Effector CD4-positive, alpha-beta T cell (primary cell): Measurements from ENCODE around the gene ATP5F1D.
A peak's percentile ranks its signal among the peaks of the same experiment; 100 is the strongest.

ENCODE experiments used
- DNase-seq: peaks from one replicate; pipeline ENCODE4 v3.0.0-alpha.2; 2020

ATP5F1D gene

DNA sequence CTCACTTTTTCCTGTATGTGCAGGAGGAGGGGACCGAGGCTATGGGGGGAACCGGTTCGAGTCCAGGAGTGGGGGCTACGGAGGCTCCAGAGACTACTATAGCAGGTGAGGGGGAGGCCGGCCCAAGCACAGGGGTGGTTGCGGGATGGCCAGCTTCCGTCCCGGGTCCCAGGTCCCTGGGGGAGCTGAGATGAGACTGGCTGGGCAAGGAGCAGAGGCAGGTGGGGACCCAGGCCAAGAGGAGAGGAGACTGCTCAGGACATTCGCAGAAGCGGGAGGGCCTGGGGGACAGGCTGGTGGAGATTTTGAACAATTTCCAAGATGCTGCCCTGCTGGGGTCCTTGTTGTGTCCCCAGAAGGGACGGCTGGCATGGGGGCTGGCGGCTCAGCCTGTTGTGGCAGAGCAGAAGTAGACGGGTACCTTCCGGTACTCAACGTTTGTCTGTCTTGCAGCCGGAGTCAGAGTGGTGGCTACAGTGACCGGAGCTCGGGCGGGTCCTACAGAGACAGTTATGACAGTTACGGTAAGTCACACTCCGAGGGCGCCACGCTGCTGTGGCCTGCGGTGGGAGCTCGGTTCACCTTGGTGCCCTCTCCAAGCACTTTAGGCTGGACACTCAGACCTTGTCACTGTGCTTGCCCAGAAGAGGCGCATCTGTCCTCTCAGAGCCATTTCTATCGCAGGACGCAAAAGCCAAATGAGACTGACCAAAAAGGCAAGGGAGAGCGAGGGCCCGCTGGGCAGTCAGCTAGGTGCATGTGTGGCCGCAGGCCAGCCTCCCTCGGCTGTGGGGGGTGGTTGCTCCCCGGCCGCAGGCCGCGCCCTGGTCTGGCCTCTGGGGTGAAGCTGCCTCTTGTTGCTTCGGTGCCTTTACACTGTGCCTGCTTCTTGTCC lies 30.2 kb downstream of the ATP5F1D start:
- no peak for DNase-seq

DNA sequence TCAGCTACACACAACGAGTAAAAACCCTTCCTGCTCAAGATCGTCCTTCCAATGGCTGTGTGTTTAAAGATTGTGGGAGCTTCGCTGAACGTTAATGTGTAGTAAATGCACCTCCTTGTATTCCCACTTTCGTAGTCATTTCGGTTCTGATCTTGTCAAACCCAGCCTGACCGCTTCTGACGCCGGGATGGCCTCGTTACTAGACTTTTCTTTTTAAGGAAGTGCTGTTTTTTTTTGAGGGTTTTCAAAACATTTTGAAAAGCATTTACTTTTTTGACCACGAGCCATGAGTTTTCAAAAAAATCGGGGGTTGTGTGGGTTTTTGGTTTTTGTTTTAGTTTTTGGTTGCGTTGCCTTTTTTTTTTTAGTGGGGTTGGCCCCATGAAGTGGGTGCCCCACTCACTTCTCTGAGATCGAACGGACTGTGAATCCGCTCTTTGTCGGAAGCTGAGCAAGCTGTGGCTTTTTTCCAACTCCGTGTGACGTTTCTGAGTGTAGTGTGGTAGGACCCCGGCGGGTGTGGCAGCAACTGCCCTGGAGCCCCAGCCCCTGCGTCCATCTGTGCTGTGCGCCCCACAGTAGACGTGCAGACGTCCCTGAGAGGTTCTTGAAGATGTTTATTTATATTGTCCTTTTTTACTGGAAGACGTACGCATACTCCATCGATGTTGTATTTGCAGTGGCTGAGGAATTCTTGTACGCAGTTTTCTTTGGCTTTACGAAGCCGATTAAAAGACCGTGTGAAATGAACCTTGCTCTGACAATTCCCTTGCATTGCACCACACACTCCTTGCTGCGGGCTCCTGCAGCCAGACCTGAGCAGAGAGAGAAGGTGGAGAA lies 31.1 kb downstream of the ATP5F1D start:
- DNase-seq: no peak

DNA sequence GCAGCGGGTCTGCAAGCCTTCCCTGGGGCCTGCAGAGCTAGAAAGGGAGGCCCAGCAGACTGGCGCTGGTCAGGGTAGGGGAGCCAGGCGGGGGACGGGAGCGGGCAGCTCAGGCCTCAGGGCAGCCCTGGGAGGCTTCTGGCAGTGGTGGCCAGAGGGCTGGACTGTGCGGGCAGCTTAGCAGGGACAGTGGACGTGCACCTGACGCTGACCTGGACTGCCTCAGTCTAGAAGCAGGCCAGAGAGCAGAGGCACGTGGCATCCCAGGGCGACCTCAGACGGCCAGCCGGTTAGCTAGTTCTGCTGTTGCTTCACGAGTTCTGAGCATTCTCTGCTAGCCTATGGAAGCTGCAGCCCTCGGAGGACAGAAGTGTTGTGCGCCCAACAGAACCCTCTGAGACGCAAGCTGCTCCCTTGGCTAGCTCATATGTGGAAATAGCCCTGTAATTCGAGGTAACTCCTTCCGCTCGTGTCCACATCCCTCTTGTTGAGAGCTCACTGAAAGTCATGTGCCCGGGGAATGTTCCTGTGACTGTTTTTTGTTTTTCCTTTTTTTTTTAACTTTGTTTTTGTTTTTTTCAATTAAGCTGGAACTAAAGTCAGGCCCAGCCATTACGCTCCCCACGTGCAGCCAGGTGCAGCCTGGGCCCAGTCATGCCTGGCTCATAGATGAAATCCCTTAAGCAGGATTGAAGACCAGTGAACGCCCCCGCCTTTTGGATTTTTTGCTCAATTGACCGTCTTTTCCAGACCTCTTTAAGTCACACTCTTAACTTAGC lies 31.9 kb downstream of the ATP5F1D start:
- DNase-seq: no peak

DNA sequence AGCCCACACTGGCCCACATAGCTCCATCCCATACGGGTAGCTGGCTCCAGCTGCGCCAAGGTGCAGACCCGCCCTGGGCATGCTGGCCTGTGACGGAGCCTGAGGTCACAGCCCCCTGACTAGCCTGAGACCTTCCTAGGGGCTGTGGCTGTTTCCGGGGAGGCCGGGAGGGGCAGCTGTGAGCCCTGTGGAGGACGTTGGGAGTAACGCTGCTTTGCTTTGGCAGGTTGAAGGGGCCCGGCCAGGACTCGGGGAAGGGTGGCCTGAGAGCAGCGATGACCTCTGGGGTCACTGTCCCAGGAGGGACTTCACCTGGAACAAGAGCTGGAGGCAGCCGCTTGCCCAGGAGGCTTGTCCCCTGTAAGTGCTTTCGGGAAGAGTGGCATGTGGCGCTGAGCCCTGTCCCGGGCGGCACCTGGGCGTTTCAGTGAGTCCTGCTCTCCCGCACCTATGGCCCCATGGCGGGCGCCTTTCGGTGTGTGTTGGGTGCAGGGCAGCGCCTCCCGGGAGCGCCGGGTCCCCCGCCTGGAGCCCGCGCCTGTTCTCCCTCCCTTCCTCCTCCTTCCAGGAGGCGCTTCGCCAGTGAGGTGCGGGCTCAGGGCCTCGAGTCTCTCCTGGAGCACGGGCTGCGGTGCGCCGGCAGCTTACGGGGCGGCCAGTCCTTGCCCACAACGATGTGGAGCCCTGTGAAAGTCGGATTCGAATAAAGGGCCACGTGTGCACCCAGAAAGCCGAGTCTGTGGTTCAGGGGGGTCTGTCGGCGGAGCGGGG lies 32.7 kb downstream of the ATP5F1D start:
- DNase-seq: no peak

DNA sequence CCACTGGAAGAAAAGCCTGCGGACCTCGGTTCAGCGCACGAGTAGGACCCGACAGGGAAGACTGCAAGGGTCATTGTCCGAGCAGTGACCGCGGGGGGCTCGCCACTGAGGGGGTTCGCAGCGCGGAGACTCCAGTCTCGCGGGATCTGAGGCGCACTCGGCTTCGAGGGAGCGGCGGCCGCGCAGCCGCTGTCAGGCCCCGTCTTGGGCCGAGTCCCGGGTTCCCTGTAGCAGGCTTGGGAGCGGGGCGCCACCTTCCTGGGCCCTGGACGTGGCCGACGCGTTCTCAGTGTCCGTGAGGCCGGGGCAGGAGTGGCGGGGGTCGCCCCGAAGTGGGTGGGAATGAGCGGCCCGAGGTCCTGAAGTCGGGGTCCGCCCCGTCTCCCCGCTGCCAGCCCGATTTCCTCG lies 33.3 kb downstream of the ATP5F1D start:
- DNase-seq: no peak

DNA sequence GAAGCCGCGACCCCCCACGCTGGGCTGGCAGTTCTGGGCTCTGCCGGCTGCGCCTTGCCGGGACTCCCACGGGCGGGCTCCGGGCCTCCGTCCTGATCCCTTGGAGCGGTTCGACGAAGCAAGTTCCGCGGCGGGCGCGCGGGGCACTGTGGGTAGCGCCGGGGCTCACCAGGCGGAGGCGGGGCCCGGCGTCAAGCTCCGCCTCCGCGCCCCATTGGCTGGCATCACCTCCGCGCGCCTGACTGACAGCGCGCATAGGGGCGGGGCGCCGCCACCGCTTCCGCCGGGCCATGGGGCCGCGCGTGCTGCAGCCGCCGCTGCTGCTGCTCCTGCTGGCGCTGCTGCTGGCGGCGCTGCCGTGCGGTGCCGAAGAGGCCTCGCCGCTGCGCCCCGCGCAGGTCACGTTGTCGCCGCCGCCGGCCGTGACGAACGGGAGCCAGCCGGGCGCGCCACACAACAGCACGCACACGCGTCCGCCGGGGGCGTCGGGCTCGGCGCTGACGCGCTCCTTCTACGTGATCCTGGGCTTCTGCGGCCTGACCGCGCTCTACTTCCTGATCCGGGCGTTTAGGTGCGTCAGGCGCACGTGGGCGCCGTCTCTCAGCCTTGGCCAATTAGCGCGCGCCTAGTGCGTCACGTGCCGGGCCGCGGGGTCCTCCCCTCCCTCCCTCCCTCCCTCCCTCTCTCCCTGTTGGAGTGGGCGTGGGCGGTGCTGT lies 33.9 kb downstream of the ATP5F1D start, which contains the start of gene FAM174C:
FAM174C (plus strand) TSS at position 271 of the 716 bp plus-strand sequence; CDS start at position 291, 20 bp downstream.
- peak; percentile 97 for DNase-seq

DNA sequence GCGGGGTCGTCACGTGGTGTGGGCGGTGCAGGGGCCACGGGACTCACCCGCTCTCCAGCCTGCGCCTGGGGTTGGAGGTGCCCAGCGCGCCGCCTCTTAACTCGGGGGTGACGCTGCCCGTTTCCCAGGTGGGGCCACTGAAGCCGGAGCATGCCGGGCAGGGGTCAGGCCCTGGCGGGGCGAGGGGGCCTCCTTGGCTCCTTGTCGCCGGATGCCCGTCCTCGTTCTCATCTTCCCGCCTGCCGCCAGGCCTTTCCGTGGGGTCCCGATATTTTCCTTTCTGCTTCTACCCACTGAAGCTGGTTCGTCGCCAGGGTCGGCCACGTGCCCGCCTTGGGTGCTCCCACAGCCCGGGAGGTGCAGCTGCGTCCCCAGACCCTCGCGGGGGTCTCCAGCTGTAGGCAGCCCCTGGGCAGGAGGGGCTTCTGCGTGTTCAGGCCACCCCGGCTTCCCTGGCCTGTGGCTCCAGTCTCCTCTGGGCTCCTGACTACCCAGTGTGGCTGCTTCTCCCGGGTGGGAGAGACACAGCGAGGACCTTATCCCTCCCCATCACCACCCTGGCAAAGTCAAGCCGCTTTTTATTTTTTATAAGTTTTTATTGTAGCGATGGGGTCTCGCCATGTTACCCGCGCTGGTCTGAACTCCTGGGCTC lies 34.6 kb downstream of the ATP5F1D start:
- DNase-seq: no peak

DNA sequence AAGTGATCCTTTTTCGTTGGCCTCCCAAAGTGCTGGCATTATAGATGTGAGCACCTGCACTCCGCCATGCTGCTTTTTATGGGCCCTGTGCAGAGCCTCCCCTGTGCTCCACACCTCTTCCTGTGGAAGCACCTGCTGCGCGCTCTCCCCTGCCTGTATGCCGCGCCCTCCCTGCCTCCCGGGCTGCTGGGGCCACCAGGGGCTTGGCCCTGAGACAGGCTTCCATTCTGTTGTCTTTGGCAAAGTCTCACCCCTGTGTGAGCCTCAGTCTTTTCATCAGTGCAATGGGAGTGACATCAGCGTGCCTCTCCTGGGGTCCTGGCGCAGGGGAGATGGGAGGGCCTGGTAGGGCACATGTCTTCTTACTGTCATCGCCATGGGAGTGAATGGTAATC lies 35.1 kb downstream of the ATP5F1D start:
- DNase-seq: no peak

DNA sequence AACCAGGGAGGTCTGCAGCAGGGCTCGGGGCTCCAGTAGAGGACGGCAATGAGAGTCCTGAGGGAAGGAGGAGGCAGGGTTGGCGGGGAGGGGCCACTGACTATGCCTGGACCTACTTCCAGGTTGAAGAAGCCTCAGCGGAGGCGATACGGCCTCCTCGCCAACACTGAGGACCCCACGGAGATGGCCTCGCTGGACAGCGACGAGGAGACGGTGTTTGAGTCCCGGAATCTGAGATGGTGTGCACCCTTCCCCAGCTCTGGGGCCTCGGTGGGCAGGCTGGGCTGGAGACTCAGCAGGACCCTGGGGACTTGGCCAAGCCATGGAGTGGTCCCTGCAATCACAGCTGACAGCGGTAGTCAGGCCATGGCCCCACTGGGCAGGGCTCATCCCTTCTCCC lies 35.5 kb downstream of the ATP5F1D start:
- DNase-seq: no peak

DNA sequence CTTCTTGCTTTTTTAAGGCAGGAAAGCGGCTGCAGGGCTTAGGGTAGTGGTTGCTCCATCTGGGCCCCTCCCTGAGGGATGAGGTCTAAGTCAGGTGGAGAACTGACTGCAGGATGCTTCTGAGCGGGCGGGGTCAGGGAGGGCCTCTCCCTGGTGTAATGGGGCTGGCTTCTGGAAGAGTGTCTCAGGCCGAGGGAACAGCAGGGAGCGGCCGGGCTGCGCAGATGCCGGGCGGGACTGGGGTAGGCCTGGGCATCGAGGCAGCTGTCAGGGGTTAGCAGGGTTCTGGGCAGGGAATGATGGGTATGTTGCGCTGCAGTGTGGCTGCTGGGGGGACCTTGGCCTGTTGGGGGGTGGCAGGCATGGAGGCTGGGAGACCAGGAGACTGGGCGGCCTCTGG lies 36.5 kb downstream of the ATP5F1D start:
- no peak for DNase-seq

DNA sequence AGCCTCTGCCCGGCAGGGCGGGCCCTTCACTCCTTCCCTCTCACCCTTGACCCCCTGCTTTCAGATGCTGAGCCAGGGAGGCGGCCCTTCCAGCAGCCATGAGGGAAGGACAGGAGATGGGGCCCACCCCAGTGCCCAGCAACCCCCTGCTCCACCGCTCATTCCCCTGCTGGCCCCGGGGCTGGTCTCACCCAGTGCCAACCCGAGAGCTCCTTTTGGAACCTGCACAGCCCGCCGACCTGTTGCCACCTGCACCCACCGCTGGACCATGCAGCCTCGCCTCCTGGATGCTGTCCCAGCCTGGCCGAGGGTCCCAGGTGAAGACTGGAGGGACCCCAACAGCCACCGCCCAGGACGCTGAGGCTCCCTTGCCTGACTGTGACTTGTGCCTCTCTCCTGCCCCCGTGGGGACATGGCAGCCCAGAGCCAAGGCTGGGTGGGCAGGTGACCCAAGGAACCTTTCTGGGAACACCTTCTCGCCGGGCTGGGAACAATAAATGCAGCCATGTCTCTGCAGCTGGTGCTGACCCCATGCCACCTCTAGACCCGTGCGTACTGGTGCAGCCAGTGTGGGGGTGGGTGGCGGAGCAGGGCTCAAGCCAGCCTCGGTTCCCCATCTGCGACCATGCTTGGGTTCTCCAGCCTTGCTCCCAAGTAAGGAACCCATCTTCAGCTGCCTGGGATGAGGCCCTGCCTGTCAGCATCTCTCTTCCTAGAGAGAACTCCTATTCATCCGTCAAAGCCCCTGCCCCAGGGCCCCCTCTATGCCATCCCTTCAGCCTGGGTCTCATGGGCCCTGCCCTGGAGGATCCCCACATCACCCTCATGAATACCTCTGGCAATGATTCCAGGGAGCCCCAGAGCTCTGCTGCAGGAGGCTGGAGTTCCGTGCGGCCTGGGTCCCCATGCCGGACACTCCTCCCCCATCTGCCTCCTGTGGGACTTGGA lies 37.4 kb downstream of the ATP5F1D start:
- DNase-seq: no peak

DNA sequence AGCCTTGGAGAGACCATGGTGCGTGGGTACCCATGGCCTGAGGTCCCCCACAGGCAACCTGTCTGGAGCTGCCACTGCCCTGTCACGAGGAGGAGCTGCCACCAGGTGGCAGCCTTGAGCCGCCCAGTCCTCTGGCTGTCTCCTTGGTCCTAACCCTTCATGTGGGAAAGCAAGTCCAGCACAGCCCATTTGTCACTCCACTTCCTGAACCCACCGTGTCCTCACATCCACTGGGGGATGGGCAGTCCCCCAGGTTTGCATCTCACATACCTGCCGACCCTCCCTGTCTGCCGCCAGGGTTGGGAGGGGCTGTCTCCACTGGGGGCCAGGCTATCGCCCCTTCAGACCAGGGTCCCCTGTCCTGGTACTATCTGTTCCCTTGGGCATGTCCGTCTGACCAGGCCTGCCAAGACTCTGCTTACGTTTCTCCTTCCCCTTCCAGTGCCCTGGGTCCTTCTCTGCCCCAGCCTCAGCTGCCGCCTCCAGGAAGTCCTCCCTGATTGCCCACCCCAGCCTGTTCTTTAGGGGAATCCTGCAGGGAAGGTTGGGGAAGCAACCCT lies 38.3 kb downstream of the ATP5F1D start:
- DNase-seq: peak; percentile 74

DNA sequence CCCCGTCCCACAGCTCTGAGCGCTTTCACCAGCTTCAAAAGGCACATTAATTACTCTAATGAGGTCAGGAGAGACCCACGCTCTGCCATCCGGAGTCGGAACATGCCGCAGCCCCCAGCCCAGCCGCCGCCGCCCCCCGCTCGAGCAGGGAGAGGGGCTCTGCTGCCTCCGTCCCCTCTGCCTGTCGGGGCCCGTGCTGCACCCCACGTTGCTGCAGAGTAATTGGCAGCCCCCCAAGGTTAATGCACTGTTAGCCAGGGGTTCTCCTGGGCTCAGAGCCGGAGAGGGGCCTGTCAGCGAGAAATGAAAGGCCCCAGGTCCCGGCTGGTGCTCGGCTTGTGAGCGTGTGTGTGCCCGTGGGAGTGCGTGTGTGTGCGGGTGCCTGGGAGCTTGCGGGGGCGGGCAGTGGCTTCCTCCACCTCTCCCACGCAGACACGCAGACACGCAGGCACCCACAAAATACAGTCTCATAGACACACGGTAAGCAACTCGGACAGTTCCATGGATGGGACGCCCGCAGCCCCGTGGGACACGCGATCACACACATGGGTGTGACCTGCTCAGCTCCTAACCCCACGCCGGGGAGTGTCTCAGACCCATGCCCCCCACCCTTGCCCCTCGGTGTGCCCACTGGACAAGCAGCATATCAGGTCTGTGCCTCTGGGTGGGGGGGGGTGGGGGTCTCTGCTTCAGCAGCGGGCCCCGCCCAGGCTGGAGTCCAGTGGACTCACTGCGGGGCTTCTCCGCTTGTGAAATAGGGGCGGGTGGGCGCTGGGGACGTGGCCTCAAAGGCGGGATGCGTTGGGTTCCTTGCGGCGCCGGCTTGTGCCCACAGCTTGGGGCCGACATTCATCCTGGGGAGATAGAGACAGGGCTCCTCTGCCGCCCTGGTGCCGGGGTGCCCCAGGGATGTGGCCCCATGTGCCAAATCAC lies 39.4 kb downstream of the ATP5F1D start:
- no peak for DNase-seq

DNA sequence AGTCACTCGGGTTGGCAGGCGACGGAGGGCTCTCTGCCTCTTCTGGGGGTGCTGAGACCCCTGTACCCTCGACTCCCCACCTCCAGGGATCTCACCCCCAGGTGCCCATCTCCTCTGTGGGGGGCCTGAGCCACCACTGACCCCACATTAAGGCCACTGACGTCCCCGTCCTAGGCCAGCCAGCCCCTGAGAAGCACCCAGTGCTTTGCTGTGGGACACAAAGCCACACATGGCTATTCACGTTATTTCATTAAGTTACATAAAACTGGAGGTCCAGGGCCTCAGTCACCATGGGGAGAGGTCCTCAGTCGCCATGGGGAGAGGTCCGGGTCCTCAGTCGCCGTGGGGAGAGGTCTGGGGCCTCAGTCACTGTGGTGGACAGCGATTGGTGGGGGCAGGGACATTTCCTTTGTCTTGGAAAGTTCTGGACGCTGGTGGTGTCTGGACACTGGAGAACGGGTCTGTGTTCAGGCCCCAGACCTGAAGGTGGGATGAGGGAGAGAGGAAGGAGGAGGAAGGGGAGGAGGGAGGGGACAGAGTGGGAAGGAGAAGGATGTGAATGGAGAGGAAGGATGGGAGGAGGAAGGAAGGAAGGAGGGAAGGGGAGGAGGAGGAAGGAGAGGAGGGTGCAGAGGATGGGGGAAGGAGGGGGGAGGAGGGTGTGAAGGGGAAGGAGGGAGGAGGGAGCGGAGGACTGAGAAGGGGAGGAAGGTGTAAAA lies 40.2 kb downstream of the ATP5F1D start:
- no peak for DNase-seq

DNA sequence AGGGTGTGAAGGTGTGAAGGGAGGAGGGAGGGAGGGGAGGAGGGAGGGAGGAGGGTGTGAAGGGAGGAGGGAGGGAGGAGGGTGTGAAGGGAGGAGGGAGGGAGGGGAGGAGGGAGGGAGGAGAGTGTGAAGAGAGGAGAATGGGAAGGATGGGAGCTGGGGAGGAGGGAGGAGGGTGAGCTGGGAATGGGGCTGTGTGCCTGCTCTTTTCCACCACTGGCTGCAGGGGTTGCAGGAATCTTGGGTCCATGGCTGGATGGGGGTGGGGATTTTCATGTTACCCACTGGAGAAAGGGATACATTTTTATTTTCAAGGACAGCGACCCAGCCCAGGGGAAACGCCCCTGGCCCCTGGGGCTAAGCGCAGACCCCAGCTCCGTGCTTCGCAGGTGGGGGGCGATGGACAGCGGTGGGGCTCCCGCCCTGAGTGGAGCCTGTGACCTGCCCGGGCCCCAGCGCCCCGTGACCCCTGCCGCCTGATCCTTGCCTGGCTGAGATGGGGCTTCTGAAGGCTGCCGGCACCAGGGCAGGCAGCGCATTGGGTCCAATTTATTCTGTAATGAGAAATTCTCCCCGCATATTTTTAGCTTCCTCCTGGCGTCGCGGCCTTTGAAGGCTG lies 41.1 kb downstream of the ATP5F1D start:
- DNase-seq: no peak

DNA sequence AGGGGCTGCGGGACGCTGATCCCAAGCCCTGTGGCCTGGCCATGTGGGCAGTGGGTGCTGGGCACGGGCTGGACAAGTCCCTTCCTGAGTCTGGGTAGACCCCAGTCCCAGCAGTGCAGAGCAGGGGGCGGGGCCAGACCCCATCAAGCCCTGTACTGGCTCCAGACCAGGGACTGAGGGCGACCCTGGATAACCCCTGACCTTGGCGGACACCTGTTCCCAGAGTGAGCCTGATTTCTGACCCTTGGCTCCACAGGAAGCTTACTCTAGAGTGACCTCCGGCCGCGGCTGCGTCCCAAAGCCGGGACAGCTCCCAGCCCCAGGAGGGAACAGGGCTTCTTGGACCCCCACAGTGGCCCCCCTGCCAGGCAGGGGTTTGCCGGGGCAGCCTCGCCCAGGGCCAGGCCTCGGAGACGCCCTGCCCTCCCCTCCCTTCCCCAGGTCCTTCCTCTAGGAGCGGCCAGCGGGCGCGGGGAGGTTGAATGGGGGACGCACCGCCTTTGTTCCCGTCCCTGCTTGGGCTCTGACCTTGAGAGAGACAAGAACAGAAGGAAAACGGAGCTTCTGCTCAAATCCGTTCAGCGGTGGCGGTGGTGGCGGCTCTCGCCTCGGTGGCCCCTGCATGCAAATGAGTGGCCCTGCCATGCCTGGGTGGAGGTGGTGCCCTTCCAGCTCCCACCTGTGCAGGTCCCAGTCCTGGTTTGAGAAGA lies 41.8 kb downstream of the ATP5F1D start:
- no peak for DNase-seq
